GM18498 (cell line): ENCODE data around the gene HDAC11.
"Not testable (repeated sequence)": the region's sequence is repeated elsewhere in the genome, so short reads cannot be mapped to it uniquely, and the experiment has no call there.

ENCODE experiments used
- ATAC-seq: cut with Tn5 transposase; IDR thresholded peaks from one replicate; pipeline ENCODE4 v1.9.1; 2021; ENCODE audit warnings: mild to moderate bottlenecking, moderate library complexity; ENCODE audit not compliant: unreplicated experiment

HDAC11 gene

GRCh38 chr3:13479582-13480339 lies at the start of gene HDAC11:
Gene HDAC11, plus strand, starts transcription at chr3:13480306. Its CDS starts 42 bp downstream, at chr3:13480348.
- ATAC-seq = peak; percentile 98

- not testable (repeated sequence) for ATAC-seq
Observed at GRCh38 chr3:13430411-13430875, 49.7 kb upstream of the HDAC11 start.

- ATAC-seq = no peak
Observed at GRCh38 chr3:13432093-13432492, 48.0 kb upstream of the HDAC11 start.

- no peak for ATAC-seq
Observed at GRCh38 chr3:13433912-13434311, 46.2 kb upstream of the HDAC11 start.

GRCh38 chr3:13436213-13436612 lies 43.9 kb upstream of the HDAC11 start:
- ATAC-seq = not testable (repeated sequence)

GRCh38 chr3:13440204-13440817 lies 39.8 kb upstream of the HDAC11 start:
- no peak for ATAC-seq

- ATAC-seq = not testable (repeated sequence)
Observed at GRCh38 chr3:13442882-13443281, 37.2 kb upstream of the HDAC11 start.

- peak; percentile 10 for ATAC-seq
Observed at GRCh38 chr3:13451301-13451673, 28.8 kb upstream of the HDAC11 start.

GRCh38 chr3:13452490-13453335 lies 27.4 kb upstream of the HDAC11 start:
- ATAC-seq = peak; percentile 32

GRCh38 chr3:13455644-13456043 lies 24.5 kb upstream of the HDAC11 start:
- no peak for ATAC-seq

- ATAC-seq = no peak
Observed at GRCh38 chr3:13457593-13457992, 22.5 kb upstream of the HDAC11 start.

- no peak for ATAC-seq
Observed at GRCh38 chr3:13459605-13460340, 20.3 kb upstream of the HDAC11 start.

- no peak for ATAC-seq
Observed at GRCh38 chr3:13460341-13460736, 19.8 kb upstream of the HDAC11 start.

GRCh38 chr3:13461169-13462124 lies 18.7 kb upstream of the HDAC11 start:
- no peak for ATAC-seq

- ATAC-seq = no peak
Observed at GRCh38 chr3:13462125-13462629, 17.9 kb upstream of the HDAC11 start.

GRCh38 chr3:13462822-13463221 lies 17.3 kb upstream of the HDAC11 start:
- no peak for ATAC-seq

GRCh38 chr3:13463618-13464400 lies 16.3 kb upstream of the HDAC11 start:
- ATAC-seq = no peak

GRCh38 chr3:13465236-13465873 lies 14.8 kb upstream of the HDAC11 start:
- no peak for ATAC-seq
